GM18868 (cell line): ENCODE results near the gene PLLP.

Experiments
- ATAC-seq: cut with Tn5 transposase; IDR thresholded peaks from one replicate; pipeline ENCODE4 v1.9.1; 2021; ENCODE audit warnings: mild to moderate bottlenecking, moderate library complexity; ENCODE audit not compliant: unreplicated experiment

PLLP gene

DNA sequence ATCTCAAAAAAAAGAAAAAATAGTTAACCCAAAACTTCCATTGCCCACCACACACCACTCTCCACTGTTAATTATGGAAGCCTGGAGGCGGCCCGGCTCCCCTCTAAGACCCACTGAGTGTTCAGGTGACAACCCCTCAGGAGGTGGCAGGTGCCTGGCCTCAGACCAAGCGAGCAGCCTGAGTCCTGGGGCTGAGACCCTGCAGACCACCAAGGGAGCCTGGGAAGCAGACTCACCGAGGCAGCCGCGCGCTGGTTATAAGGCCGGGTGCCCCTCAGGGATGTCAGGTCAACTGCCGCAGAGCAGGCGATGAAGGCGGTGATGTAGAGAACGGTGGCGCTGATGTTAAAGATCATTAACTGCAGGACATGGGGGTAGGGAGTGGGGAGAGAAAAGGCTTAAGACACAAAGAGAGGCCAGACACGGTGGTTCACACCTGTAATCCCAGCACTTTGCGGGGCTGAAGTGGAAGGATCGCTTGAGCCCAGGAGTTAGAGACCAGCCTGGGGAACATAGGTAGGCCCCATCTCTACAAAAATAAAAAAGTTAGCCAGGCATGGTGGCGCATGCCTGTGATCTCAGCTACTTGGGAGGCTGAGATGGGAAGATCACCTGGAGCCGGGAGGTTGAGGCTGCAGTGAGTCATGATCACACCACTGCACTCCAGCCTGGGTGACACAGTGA is 26.1 kb downstream of the PLLP start:
- ATAC-seq: no peak

- no peak for ATAC-seq
Observed at GRCh38 chr16:57257455-57258070, 26.9 kb downstream of the PLLP start.

DNA sequence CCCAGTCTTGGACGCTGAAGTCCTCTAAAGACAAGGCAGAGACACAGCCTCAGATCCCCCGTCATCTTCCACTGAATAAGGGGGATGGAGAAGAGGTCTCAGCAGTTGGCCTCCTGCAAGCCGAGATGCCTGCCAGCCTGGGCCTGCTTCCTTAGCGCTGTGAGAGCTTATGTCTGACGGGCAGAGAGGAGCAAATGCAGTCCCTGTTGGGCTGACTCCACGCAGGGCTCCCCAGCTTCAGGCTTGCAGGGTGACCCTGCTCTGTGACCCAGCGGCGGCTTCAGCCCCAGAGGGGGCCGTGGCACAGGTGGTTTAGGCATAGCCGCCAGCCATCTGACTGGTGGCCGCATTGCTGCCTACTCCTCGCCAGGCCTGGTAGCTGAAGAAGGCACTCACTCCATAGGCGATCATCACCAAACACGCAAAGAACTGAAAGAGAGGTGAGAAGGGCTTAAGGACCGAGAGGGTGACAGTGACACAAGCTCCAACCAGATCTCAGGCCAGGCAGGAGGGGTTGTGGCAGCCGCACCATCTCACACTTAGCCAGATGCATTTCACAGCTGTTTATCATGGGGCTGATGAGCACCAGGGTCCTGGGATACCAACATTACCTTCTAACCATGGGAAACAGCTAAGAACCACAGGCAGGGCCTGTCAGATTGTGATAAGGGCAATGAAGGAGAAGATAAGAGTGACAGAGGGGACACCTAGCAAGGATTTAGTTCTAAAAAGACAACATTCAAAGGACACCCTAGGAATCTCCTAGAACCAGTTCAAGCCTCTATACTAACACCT is 27.7 kb downstream of the PLLP start:
- ATAC-seq: no peak

- no peak for ATAC-seq
Observed at GRCh38 chr16:57255686-57256415, 28.6 kb downstream of the PLLP start.

- no peak for ATAC-seq
Observed at GRCh38 chr16:57253466-57253865, 31.0 kb downstream of the PLLP start.

GRCh38 chr16:57252148-57252721 is 32.2 kb downstream of the PLLP start:
- no peak for ATAC-seq

DNA sequence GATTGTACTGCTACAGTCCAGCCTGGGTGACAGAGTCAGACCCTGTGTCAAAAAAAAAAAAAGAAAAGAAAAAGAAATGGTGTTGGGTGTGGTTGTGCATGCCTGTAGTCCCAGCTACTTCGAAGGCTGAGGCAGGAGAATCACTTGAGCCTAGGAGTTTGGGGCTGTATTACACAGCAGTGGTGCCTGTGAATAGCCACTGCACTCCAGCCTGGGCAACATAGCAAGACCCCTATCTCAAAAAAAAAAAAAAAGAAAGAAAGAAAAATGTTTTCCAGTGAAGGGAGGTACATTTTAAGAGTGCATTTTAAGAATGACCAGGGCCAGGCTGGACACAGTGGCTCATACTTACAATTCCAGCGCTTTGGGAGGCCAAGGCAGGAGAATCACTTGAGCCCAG is 33.1 kb downstream of the PLLP start:
- ATAC-seq: no peak

DNA sequence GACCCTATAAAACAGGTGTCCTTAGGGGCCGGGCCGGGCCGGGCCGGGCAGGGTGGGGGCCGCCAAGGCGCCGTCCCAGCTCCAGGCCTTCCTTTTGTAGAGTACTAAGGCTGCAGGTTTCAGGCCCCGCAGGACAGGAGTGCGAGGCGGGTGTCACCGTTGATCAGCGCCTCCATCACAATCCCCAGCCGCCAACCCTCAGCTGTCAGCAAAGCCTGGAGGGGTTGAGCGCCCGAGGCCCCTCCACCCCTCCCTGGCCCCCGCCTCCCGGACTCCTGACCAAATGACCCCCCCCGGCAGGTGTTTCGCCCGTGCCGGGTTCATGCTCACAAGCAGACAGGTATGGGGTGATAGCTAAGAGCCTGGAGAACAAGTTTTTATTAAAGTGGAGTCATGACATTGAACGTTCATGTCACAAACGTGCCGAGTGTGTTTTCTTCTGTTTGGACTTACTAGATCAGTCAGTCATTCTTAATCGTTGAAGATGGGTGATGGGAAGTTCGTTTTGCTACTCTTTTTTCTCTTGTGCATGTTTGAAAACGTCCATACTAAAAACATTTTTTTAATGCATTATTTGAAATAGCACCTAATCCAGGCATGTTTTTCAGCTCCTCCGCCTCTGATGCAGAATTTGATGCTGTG is 38.9 kb downstream of the PLLP start:
- peak; percentile 18 for ATAC-seq

GRCh38 chr16:57244767-57245471 is 39.6 kb downstream of the PLLP start, which contains the start of gene ARL2BP:
Gene ARL2BP, plus strand, starts transcription at chr16:57245259. Its CDS starts 109 bp downstream, at chr16:57245368.
- ATAC-seq: peak; percentile 92

GRCh38 chr16:57244463-57244766 is 40.1 kb downstream of the PLLP start:
- peak; percentile 30 for ATAC-seq

DNA sequence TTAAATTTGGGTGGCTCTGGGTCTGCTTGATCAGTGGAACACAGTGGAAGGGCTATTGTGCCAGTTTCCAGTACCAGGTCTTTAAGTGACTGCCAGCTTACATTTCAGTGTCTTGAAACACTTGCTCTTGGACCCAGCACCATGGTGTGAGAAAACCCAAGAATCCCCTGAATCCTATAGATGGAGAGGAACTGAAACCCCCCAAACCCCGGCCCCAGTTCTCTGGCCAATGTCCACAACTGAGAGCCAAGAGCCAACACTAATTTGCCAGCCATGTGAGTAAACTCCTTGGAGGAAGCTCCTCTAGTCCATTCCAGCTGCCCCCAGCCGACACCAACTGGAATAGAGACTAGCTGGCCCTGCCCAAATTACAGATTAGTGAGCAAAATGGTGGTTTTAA is 41.8 kb downstream of the PLLP start:
- no peak for ATAC-seq

DNA sequence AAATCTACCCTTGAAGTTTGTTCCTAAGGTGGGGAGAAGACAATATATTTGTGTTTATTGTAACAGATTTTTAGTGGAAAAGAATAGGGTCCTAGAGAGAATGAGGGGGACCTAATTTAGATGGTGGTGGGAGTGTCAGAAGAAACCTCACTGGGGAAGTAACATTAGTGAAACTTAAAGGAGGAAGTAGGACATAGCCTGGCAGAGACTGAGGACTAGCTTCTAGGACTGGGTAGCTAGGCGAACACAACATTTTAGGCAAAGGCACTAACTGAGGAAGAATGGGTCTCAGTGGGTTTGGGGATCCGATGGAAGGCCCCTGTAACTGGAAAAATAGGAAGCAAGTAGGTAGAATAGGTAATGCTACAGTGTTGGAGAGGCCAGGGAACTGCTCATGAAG is 43.6 kb downstream of the PLLP start:
- peak; percentile 33 for ATAC-seq

DNA sequence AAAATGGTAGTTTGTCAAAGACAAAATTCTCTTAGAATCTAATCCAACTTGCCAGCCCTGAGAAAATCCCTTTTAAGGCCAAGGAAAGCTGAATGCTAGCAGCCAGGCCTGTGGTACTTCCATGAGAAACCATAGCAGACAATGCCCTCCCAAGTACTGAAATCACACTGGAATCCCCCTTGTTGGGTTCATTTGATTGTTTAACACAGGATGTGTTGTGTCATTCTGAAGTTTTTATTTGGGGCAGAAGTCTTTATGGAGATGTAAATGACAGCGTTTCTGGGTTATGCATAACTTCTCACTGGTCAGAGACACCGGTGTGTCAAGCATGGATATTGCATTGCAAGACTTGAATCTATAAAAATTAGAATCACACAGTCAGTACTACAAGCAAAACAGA is 45.4 kb downstream of the PLLP start:
- no peak for ATAC-seq

- ATAC-seq: no peak
Observed at GRCh38 chr16:57238682-57239081, 45.8 kb downstream of the PLLP start.

GRCh38 chr16:57236022-57236350 is 48.5 kb downstream of the PLLP start:
- no peak for ATAC-seq

DNA sequence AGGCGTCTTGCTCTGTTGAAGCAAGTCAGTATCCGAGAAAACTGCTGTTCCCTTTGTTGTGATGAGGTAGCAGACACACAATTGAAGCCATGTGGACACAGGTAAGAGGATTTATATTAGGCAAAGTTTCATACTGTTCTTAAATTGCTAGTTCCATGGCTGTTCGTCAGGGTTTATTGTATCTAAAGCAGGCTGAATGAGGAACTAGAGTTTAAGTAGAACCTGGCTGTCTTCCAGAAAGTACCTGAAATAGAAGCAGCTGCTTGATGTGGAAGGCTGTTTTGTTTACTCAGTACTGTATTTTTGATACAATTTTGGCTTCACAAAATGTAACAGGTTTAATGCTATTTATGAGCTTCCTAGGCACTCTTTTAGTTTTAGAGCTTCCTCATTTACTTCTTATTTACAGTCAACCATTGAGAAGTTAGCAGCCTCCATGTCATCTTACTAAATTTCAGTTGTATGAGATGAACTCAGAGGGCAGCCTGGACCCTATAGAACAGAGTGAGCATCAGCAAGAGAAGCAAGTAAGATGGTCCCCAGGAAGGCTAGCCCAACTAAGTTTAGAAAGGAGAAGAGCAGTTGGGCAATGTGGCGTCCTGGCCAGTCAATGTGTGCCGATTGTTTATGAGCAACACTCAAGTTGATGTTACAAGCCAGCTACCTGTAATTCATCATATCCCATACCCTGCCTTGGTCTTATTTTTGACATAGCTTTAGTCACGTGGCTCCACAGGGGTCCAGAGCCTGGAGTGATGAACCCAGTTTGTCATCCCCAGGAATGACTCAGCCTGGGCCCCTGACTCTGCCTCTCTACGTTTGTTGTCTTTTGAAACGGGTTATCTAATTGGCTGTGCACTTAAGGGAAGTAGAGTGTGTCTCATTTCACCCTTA is 49.1 kb downstream of the PLLP start:
- peak; percentile 71 for ATAC-seq

- ATAC-seq: no peak
Observed at GRCh38 chr16:57234707-57235092, 49.8 kb downstream of the PLLP start.

DNA sequence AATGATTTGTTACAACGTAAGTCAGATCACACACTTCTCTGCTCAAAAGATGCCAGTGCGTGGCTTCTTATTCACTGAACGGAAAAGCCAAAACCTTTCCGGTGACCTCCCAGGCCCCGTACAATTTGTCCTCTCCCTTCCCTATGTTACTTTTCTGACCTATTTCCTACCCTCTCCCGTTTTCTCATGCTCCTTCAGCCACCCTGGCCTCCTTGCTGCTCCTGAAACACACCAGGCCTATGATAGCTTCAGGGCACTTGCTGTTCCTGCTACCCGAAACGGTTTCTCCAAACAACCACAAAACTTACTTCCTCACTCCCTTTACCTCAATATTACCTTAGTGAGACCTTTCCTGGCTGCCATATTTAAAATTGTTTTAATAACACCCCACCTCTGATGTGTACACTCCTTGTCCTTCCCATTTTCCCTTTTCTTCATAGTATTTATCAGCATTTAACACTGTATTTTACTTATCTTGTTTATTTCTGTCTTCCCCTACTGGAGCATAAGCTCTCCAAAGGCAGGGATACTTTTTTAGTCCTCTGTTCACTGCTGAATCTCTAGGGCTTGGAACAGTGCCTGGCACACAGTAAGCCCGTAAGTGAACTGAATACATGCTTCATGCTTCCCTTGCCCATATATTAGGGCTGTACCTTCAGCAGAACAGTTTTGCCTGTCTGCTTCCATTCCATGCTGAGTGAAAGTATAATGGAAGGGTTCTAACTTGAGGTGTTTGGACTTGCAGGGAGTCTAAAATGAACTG is 50.3 kb downstream of the PLLP start:
- ATAC-seq: no peak
